ENCODE data around the gene WDR44. TPM values are rescaled to one million over a fixed set of nuclear protein-coding genes. Genes with fewer than 3 reads are reported as not detected.

WDR44 gene
- total RNA-seq, 1 donor from 2014 or later = 12.0 TPM

GRCh38 chrX:118355225-118355920 is 9.5 kb downstream of the WDR44 start:
- intact Hi-C loops (cut with DNase I) = no loop called here
- ATAC-seq (ENCODE audit: poor library complexity) = no peak

GRCh38 chrX:118356154-118356701 is 10.3 kb downstream of the WDR44 start:
- intact Hi-C loops (cut with DNase I) = no loop called here
- ATAC-seq (ENCODE audit: poor library complexity) = no peak
- no peak for DNase-seq

More at GRCh38 chrX:118355225-118355920, 9.5 kb downstream of the WDR44 start:
- DNase-seq = no peak

GRCh38 chrX:118360429-118361125 is 14.7 kb downstream of the WDR44 start:
- intact Hi-C loops (cut with DNase I) = no loop called here
- DNase-seq (no peak), ATAC-seq (ENCODE audit: poor library complexity) (no peak)

GRCh38 chrX:118364261-118364660 is 18.4 kb downstream of the WDR44 start:
- intact Hi-C loops (cut with DNase I) = no loop called here
- DNase-seq = no peak
- ATAC-seq (ENCODE audit: poor library complexity) = no peak

- DNase-seq (no peak), ATAC-seq (ENCODE audit: poor library complexity) (no peak)
- intact Hi-C loops (cut with DNase I) = no loop called here
Observed at GRCh38 chrX:118367338-118367737, 21.4 kb downstream of the WDR44 start.

- no peak for DNase-seq
- ATAC-seq (ENCODE audit: poor library complexity) = no peak
- intact Hi-C loops (cut with DNase I) = no loop called here
Observed at GRCh38 chrX:118368398-118368797, 22.5 kb downstream of the WDR44 start.

GRCh38 chrX:118370921-118371624 is 25.2 kb downstream of the WDR44 start:
- DNase-seq (no peak), ATAC-seq (ENCODE audit: poor library complexity) (no peak)
- intact Hi-C loops (cut with DNase I) = no loop called here

- ATAC-seq (ENCODE audit: poor library complexity) (no peak), DNase-seq (no peak)
- intact Hi-C loops (cut with DNase I) = no loop called here
Observed at GRCh38 chrX:118373538-118373937, 27.6 kb downstream of the WDR44 start.

- DNase-seq = no peak
- ATAC-seq (ENCODE audit: poor library complexity) = no peak
- intact Hi-C loops (cut with DNase I) = no loop called here
Observed at GRCh38 chrX:118383120-118383519, 37.2 kb downstream of the WDR44 start.

GRCh38 chrX:118392716-118393115 is 46.8 kb downstream of the WDR44 start:
- intact Hi-C loops (cut with DNase I) = no loop called here
- DNase-seq = no peak
- ATAC-seq (ENCODE audit: poor library complexity) = no peak

GRCh38 chrX:118396113-118396512 is 50.2 kb downstream of the WDR44 start:
- ATAC-seq (ENCODE audit: poor library complexity) (no peak), DNase-seq (no peak)
- intact Hi-C loops (cut with DNase I) = no loop called here

- ATAC-seq (ENCODE audit: poor library complexity) = no peak
- no peak for DNase-seq
- intact Hi-C loops (cut with DNase I) = no loop called here
Observed at GRCh38 chrX:118418811-118419251, 72.9 kb downstream of the WDR44 start.

- peak; percentile 51 for ATAC-seq (ENCODE audit: poor library complexity)
- no peak for DNase-seq
- intact Hi-C loops (cut with DNase I) = no loop called here
Observed at GRCh38 chrX:118420462-118420861, 74.6 kb downstream of the WDR44 start.

GRCh38 chrX:118423558-118423957 is 77.7 kb downstream of the WDR44 start:
- ATAC-seq (ENCODE audit: poor library complexity) (no peak), DNase-seq (no peak)
- intact Hi-C loops (cut with DNase I) = no loop called here

- intact Hi-C loops (cut with DNase I) = no loop called here
- DNase-seq = no peak
Observed at GRCh38 chrX:118432799-118433198, 86.9 kb downstream of the WDR44 start.

GRCh38 chrX:118437283-118437682 is 91.4 kb downstream of the WDR44 start:
- no peak for ATAC-seq (ENCODE audit: poor library complexity)
- intact Hi-C loops (cut with DNase I) = no loop called here
- no peak for DNase-seq

More at GRCh38 chrX:118432799-118433198, 86.9 kb downstream of the WDR44 start:
- ATAC-seq (ENCODE audit: poor library complexity) = no peak

GRCh38 chrX:118448273-118448783 is 102.4 kb downstream of the WDR44 start:
- ATAC-seq (ENCODE audit: poor library complexity) = no peak
- intact Hi-C loops (cut with DNase I) = no loop called here
- DNase-seq = no peak

GRCh38 chrX:118455013-118455412 is 109.1 kb downstream of the WDR44 start:
- ATAC-seq (ENCODE audit: poor library complexity) (no peak), DNase-seq (no peak)
- intact Hi-C loops (cut with DNase I) = no loop called here

GRCh38 chrX:118459494-118459893 is 113.6 kb downstream of the WDR44 start:
- ATAC-seq (ENCODE audit: poor library complexity) (no peak), DNase-seq (no peak)
- intact Hi-C loops (cut with DNase I) = no loop called here
